Measurements from ENCODE around the gene DPP10. TPM values are rescaled to one million over a fixed set of nuclear protein-coding genes. Genes with fewer than 3 reads are reported as not detected.

The DPP10 gene
- total RNA-seq, 3 donors from 2014 or later (not counting 1 experiment from before 2014, with no cell fraction given), result not detected

GRCh38 chr2:115277366-115277765, 834.9 kb downstream of the DPP10 start:
- WGBS (ENCODE audit: insufficient coverage), result no CpG with 5 or more reads among the region's 1 CpG
- H3K36me3 Mint-ChIP-seq, result no peaks in the 10 kb centered on the region
- no peaks in the 10 kb centered on the region for H3K36me3 ChIP-seq (ENCODE audit: control insufficient read depth, insufficient read depth, low read length)
- H3K4me1 ChIP-seq (ENCODE audit: control insufficient read depth, insufficient read depth, low read length), result no peaks in the 10 kb centered on the region
- H3K4me3 ChIP-seq (ENCODE audit: low read length), result no peak overlapping the region
- H3K27me3 Mint-ChIP-seq (ENCODE audit: low read depth in 2 of 2), result no peaks in the 10 kb centered on the region
- intact Hi-C loops (cut with micrococcal nuclease), result no loop called here
- H3K27ac ChIP-seq (ENCODE audit: low read length), result no peak overlapping the region
- no peaks in the 10 kb centered on the region for H3K27me3 ChIP-seq (ENCODE audit: control insufficient read depth, insufficient read depth, low read length)
- H3K9me3 Mint-ChIP-seq, result peaks cover 4 to 11% of the 10 kb centered on the region in 2 donors
- no peak overlapping the region for H3K4me3 Mint-ChIP-seq
- H3K27ac Mint-ChIP-seq, result no peak overlapping the region
- TF ChIP-seq, protein P1, sequence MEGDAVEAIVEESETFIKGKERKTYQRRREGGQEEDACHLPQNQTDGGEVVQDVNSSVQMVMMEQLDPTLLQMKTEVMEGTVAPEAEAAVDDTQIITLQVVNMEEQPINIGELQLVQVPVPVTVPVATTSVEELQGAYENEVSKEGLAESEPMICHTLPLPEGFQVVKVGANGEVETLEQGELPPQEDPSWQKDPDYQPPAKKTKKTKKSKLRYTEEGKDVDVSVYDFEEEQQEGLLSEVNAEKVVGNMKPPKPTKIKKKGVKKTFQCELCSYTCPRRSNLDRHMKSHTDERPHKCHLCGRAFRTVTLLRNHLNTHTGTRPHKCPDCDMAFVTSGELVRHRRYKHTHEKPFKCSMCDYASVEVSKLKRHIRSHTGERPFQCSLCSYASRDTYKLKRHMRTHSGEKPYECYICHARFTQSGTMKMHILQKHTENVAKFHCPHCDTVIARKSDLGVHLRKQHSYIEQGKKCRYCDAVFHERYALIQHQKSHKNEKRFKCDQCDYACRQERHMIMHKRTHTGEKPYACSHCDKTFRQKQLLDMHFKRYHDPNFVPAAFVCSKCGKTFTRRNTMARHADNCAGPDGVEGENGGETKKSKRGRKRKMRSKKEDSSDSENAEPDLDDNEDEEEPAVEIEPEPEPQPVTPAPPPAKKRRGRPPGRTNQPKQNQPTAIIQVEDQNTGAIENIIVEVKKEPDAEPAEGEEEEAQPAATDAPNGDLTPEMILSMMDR (IDR thresholded peaks at IDR 0.05), result no peak
- peaks cover 3% of the 10 kb centered on the region for H3K9me3 ChIP-seq (ENCODE audit: control insufficient read depth, insufficient read depth, low read length)
- no peaks in the 10 kb centered on the region for H3K4me1 Mint-ChIP-seq
- DNase-seq (no peak), ATAC-seq (no peak)

DNA sequence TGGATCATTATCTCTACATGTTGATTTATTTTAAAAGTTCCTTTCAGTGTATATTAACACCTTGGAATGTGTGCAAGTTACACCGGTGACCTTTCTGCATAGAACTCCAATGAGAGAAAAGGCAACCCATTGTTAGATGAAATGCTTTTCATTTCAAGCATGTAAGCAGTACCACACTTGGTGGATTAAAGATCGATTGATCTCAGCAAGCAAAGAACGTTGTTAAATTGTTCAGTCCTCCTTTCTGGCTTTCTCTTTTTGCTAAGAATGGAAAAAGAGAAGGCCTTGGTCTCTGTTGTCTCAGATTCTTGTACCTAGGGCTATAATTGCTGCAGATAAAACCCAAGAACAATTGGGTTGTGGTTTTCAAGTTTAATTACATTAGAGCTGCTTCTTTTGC, 843.0 kb downstream of the DPP10 start:
- peaks cover 14% of the 10 kb centered on the region for H3K36me3 Mint-ChIP-seq
- no peak overlapping the region for H3K27ac ChIP-seq (ENCODE audit: low read length)
- H3K4me1 Mint-ChIP-seq, result no peaks in the 10 kb centered on the region
- H3K4me3 Mint-ChIP-seq, result no peak overlapping the region
- DNase-seq, result no peak
- no peak for ATAC-seq
- no peaks in the 10 kb centered on the region for H3K9me3 ChIP-seq (ENCODE audit: control insufficient read depth, insufficient read depth, low read length)
- no peaks in the 10 kb centered on the region for H3K27me3 Mint-ChIP-seq (ENCODE audit: low read depth in 2 of 2)
- intact Hi-C loops (cut with micrococcal nuclease), result no loop called here
- TF ChIP-seq, protein P1 (IDR thresholded peaks at IDR 0.05), result no peak
- H3K4me3 ChIP-seq (ENCODE audit: low read length), result no peak overlapping the region
- H3K27ac Mint-ChIP-seq, result no peak overlapping the region
- no peaks in the 10 kb centered on the region for H3K4me1 ChIP-seq (ENCODE audit: control insufficient read depth, insufficient read depth, low read length)
- 71% methylated on average over 3 of the region's 3 CpGs for WGBS (ENCODE audit: insufficient coverage)
- H3K27me3 ChIP-seq (ENCODE audit: control insufficient read depth, insufficient read depth, low read length), result no peaks in the 10 kb centered on the region
- H3K36me3 ChIP-seq (ENCODE audit: control insufficient read depth, insufficient read depth, low read length), result no peaks in the 10 kb centered on the region
- H3K9me3 Mint-ChIP-seq, result peaks cover 12 to 21% of the 10 kb centered on the region in 2 donors

DNA sequence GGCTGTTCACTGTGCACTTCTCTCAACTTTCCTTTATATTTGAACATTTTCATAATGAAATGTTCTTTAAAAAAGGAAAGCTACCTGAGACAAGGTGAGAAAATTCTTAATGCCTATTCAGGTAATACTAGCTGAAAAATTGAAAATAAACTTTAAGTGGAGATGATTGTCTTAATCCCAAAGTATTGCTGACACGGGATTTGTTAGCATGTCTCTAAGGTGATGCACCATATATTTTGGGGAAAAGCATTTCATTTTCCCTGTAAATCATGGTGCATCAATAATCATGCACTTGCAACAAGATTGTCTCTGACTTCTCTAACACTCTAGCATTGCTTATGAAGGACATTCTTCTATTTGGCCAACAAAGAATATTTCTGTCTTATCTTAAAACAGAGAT, 848.0 kb downstream of the DPP10 start:
- no peak for DNase-seq
- Mint-ChIP-seq H3K4me3 (no peak overlapping the region), H3K9me3 (peaks cover 11 to 15% of the 10 kb centered on the region in 2 donors), H3K27ac (no peak overlapping the region), H3K4me1 (no peaks in the 10 kb centered on the region), H3K27me3 (ENCODE audit: low read depth in 2 of 2) (no peaks in the 10 kb centered on the region), H3K36me3 (peaks cover 8% of the 10 kb centered on the region)
- no peaks in the 10 kb centered on the region for H3K27me3 ChIP-seq (ENCODE audit: control insufficient read depth, insufficient read depth, low read length)
- TF ChIP-seq, protein P1 (IDR thresholded peaks at IDR 0.05), result no peak
- H3K36me3 ChIP-seq (ENCODE audit: control insufficient read depth, insufficient read depth, low read length), result no peaks in the 10 kb centered on the region
- H3K9me3 ChIP-seq (ENCODE audit: control insufficient read depth, insufficient read depth, low read length), result no peaks in the 10 kb centered on the region
- H3K4me1 ChIP-seq (ENCODE audit: control insufficient read depth, insufficient read depth, low read length), result no peaks in the 10 kb centered on the region
- intact Hi-C loops (cut with micrococcal nuclease), result no loop called here
- ATAC-seq, result no peak
- no peak overlapping the region for H3K27ac ChIP-seq (ENCODE audit: low read length)
- no peak overlapping the region for H3K4me3 ChIP-seq (ENCODE audit: low read length)
- 100% methylated on average over 1 of the region's 1 CpG for WGBS (ENCODE audit: insufficient coverage)

- Mint-ChIP-seq H3K4me3 (no peak overlapping the region), H3K27ac (no peak overlapping the region), H3K4me1 (no peaks in the 10 kb centered on the region), H3K9me3 (peaks cover 13 to 19% of the 10 kb centered on the region in 2 donors), H3K27me3 (ENCODE audit: low read depth in 2 of 2) (no peaks in the 10 kb centered on the region), H3K36me3 (peaks cover 8% of the 10 kb centered on the region)
- intact Hi-C loops (cut with micrococcal nuclease), result no loop called here
- TF ChIP-seq, protein P1 (IDR thresholded peaks at IDR 0.05), result no peak
- WGBS (ENCODE audit: insufficient coverage), result 79% methylated on average over 3 of the region's 3 CpGs
- DNase-seq, result no peak
- no peaks in the 10 kb centered on the region for H3K9me3 ChIP-seq (ENCODE audit: control insufficient read depth, insufficient read depth, low read length)
- no peaks in the 10 kb centered on the region for H3K27me3 ChIP-seq (ENCODE audit: control insufficient read depth, insufficient read depth, low read length)
- H3K4me3 ChIP-seq (ENCODE audit: low read length), result no peak overlapping the region
- no peaks in the 10 kb centered on the region for H3K4me1 ChIP-seq (ENCODE audit: control insufficient read depth, insufficient read depth, low read length)
- H3K36me3 ChIP-seq (ENCODE audit: control insufficient read depth, insufficient read depth, low read length), result no peaks in the 10 kb centered on the region
- no peak for ATAC-seq
- H3K27ac ChIP-seq (ENCODE audit: low read length), result no peak overlapping the region
Observed at GRCh38 chr2:115292742-115293141, 850.3 kb downstream of the DPP10 start.
